H9 (cell line): ENCODE data around the gene SCRN2. TPM values are rescaled to one million over a fixed set of nuclear protein-coding genes. Genes with fewer than 3 reads are reported as not detected.

Experiments used
- DNase-seq: peaks from one replicate; pipeline ENCODE4 v3.0.0-alpha.2; 2017
- H2AFZ ChIP-seq: one replicate; pipeline ENCODE4 v1.6.1; 2013; ENCODE audit warnings: mild to moderate bottlenecking, low read length, control low read depth, moderate library complexity
- H2AK5ac ChIP-seq: 2 replicates; pipeline ENCODE4 v1.6.1; 2013; ENCODE audit warnings: low read length, control low read depth, mixed read lengths; ENCODE audit not compliant: insufficient read length
- H2BK120ac ChIP-seq: one replicate; pipeline ENCODE4 v1.6.1; 2013; ENCODE audit warnings: low read depth, mild to moderate bottlenecking, low read length, control low read depth, inconsistent platforms; ENCODE audit not compliant: poor library complexity, severe bottlenecking
- H2BK12ac ChIP-seq: 2 replicates; pipeline ENCODE4 v1.6.1; 2013; ENCODE audit warnings: low read length, control low read depth, mixed read lengths, low read depth; ENCODE audit not compliant: insufficient read length
- H2BK15ac ChIP-seq: 2 replicates; pipeline ENCODE4 v1.6.1; 2013; ENCODE audit warnings: low read depth, low read length, control low read depth
- H2BK20ac ChIP-seq: one replicate; pipeline ENCODE4 v1.6.1; 2013; ENCODE audit warnings: low read depth, mild to moderate bottlenecking, low read length, control low read depth, inconsistent platforms; ENCODE audit not compliant: poor library complexity, severe bottlenecking
- H2BK5ac ChIP-seq: 2 replicates; pipeline ENCODE4 v1.6.1; 2013; ENCODE audit warnings: low read length, control low read depth, mixed read lengths; ENCODE audit not compliant: insufficient read length
- H3K14ac ChIP-seq: 2 replicates; pipeline ENCODE4 v1.6.1; 2013; ENCODE audit warnings: low read length, control low read depth; ENCODE audit not compliant: insufficient read depth
- H3K18ac ChIP-seq: 2 replicates; pipeline ENCODE4 v1.6.1; 2013; ENCODE audit warnings: low read depth, mild to moderate bottlenecking, mixed read lengths, low read length, control low read depth; ENCODE audit not compliant: insufficient read length
- H3K23ac ChIP-seq: 2 replicates; pipeline ENCODE4 v1.6.1; 2013; ENCODE audit warnings: low read length, control low read depth, mixed read lengths, low read depth; ENCODE audit not compliant: insufficient read length
- H3K23me2 ChIP-seq: 2 replicates; pipeline ENCODE4 v1.6.1; 2013; ENCODE audit warnings: low read depth, mild to moderate bottlenecking, mixed read lengths, low read length, control low read depth; ENCODE audit not compliant: insufficient read length, poor library complexity, severe bottlenecking
- H3K27ac ChIP-seq: 2 replicates; pipeline ENCODE4 v1.5.1; 2013; ENCODE audit warnings: low read length, control low read depth, mixed read lengths, low read depth; ENCODE audit not compliant: insufficient read length
- H3K27me3 ChIP-seq: 2 replicates; pipeline ENCODE4 v1.6.1; 2013; ENCODE audit warnings: low read length, control low read depth, inconsistent platforms; ENCODE audit not compliant: insufficient read depth
- H3K4ac ChIP-seq: 2 replicates; pipeline ENCODE4 v1.6.1; 2013; ENCODE audit warnings: low read depth, mild to moderate bottlenecking, control low read depth, inconsistent platforms, low read length, moderate library complexity
- H3K4me1 ChIP-seq: 2 replicates; pipeline ENCODE4 v1.6.1; 2013; ENCODE audit warnings: low read length, control low read depth, inconsistent platforms; ENCODE audit not compliant: insufficient read depth
- H3K4me2 ChIP-seq: 2 replicates; pipeline ENCODE4 v1.6.1; 2013; ENCODE audit warnings: low read length, control low read depth, mixed read lengths; ENCODE audit not compliant: insufficient read length, insufficient read depth
- H3K56ac ChIP-seq: 2 replicates; pipeline ENCODE4 v1.6.1; 2013; ENCODE audit warnings: low read depth, mild to moderate bottlenecking, mixed read lengths, low read length, control low read depth; ENCODE audit not compliant: insufficient read length
- H3K79me1 ChIP-seq: 2 replicates; pipeline ENCODE4 v1.6.1; 2013; ENCODE audit warnings: low read depth, mild to moderate bottlenecking, moderate library complexity, low read length, control low read depth, inconsistent platforms; ENCODE audit not compliant: insufficient read depth, poor library complexity, severe bottlenecking
- H3K79me2 ChIP-seq: 2 replicates; pipeline ENCODE4 v1.6.1; 2013; ENCODE audit warnings: low read length, control low read depth, inconsistent platforms; ENCODE audit not compliant: insufficient read depth
- H3K9ac ChIP-seq: 2 replicates; pipeline ENCODE4 v1.6.1; 2013; ENCODE audit warnings: low read length, control low read depth, mixed read lengths; ENCODE audit not compliant: insufficient read length; ENCODE audit errors: extremely low read depth
- H3K9me3 ChIP-seq: one replicate; pipeline ENCODE4 v1.6.1; 2013; ENCODE audit warnings: low read depth, low read length, inconsistent platforms; ENCODE audit not compliant: control insufficient read depth
- H3T11ph ChIP-seq: one replicate; pipeline ENCODE4 v1.6.1; 2013; ENCODE audit warnings: mild to moderate bottlenecking, low read length, control low read depth, inconsistent platforms
- H4K20me1 ChIP-seq: one replicate; pipeline ENCODE4 v1.6.1; 2013; ENCODE audit not compliant: control insufficient read depth, insufficient read length, insufficient read depth
- H4K5ac ChIP-seq: 2 replicates; pipeline ENCODE4 v1.6.1; 2013; ENCODE audit warnings: low read depth, mild to moderate bottlenecking, mixed read lengths, low read length, control low read depth; ENCODE audit not compliant: insufficient read length
- H4K8ac ChIP-seq: replicated peaks from 2 replicates; pipeline ENCODE4 v1.6.1; 2013; ENCODE audit warnings: low read length, control low read depth, mixed read lengths, low read depth; ENCODE audit not compliant: insufficient read length
- H4K91ac ChIP-seq: 2 replicates; pipeline ENCODE4 v1.6.1; 2013; ENCODE audit warnings: low read depth, mild to moderate bottlenecking, moderate library complexity, mixed read lengths, low read length, control low read depth; ENCODE audit not compliant: insufficient read length
- H3K27ac Mint-ChIP-seq, 3 experiments: 2 replicates in 2 of 3; 3 replicates in 1 of 3; pipeline ENCODE4 v1.8.0; 2020 to 2021; ENCODE audit warnings: mixed read lengths in 3 of 3, mild to moderate bottlenecking in 1 of 3, moderate library complexity in 1 of 3
- H3K27me3 Mint-ChIP-seq: 2 replicates; pipeline ENCODE4 v1.8.0; 2021; ENCODE audit warnings: low read depth, mild to moderate bottlenecking, moderate library complexity, mixed read lengths
- H3K36me3 Mint-ChIP-seq, 3 experiments: 2 replicates in 2 of 3; 3 replicates in 1 of 3; pipeline ENCODE4 v1.8.0; 2020 to 2021; ENCODE audit warnings: low read depth in 3 of 3, mixed read lengths in 3 of 3; ENCODE audit not compliant: insufficient read depth in 1 of 3
- H3K4me1 Mint-ChIP-seq, 2 experiments: 2 replicates each; pipeline ENCODE4 v1.8.0; 2020; ENCODE audit warnings: mixed read lengths in 2 of 2
- H3K4me3 Mint-ChIP-seq, 2 experiments: 2 replicates in 1 of 2; 3 replicates in 1 of 2; pipeline ENCODE4 v1.8.0; 2020 to 2021; ENCODE audit warnings: mild to moderate bottlenecking in 2 of 2, mixed read lengths in 2 of 2, moderate library complexity in 1 of 2
- H3K9me3 Mint-ChIP-seq, 2 experiments: 2 replicates in 1 of 2; 3 replicates in 1 of 2; pipeline ENCODE4 v1.8.0; 2020; ENCODE audit warnings: mild to moderate bottlenecking in 2 of 2, mixed read lengths in 2 of 2, moderate library complexity in 1 of 2
- WGBS: extraction: QIAGEN DNeasy Blood & Tissue Kit; methylation state at CpG from one replicate; pipeline ENCODE4 v1.1.7; 2013; ENCODE audit warnings: missing lambda C conversion rate, low lambda C conversion rate, mixed read lengths; ENCODE audit not compliant: insufficient read length; ENCODE audit errors: extremely low coverage; 5-methylcytosine and 5-hydroxymethylcytosine counted together
- total RNA-seq: library from RNA; stranded (reverse); gene quantifications from 2 replicates; pipeline ENCODE4 v1.2.1, GENCODE V29; 2021
- TF ChIP-seq, protein P1 (sequence below): fragments of 200-600 bp; sonication (generic); conservative IDR thresholded peaks from 3 replicates; pipeline ENCODE4 v1.8.0; 2021; ENCODE audit warnings: antibody characterized with exemption, mild to moderate bottlenecking

The SCRN2 gene
- total RNA-seq, 1 experiment from 2014 or later, result 34.0 TPM

DNA sequence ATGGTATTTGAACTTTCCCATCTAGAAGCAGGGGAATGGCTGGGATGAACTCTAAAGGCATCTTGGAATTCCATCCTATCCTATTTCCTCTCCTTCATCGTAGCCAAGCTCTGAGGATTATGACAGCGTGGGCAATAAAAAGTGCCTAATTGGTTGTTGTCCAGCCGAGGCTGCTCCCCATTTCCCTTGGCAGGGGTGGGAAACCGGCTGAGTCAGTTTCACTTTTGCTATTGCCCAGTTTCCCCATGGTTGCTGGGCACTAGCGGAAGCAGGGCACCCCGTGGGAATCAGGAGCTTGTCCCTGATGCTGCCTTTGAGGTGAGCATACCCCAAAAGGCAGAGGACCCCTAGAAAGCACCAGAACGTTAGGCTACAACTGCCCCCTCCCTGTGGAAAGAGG, 41.2 kb upstream of the SCRN2 start:
- Histone ChIP-seq H4K91ac (no peak overlapping the region), H3K27me3 (no peaks in the 10 kb centered on the region; the same call in 1 of the 2 replicates), H4K20me1 (no peaks in the 10 kb centered on the region), H3K4ac (no peak overlapping the region), H3K79me1 (no peaks in the 10 kb centered on the region), H3T11ph (no peak overlapping the region), H3K9ac (no peak overlapping the region), H2BK15ac (no peak overlapping the region), H4K5ac (no peak overlapping the region), H2BK5ac (no peak overlapping the region), H3K14ac (no peak overlapping the region; the same call in 1 of the 2 replicates), H3K23me2 (no peaks in the 10 kb centered on the region), H3K79me2 (no peaks in the 10 kb centered on the region), H4K8ac (no peak overlapping the region), H3K9me3 (no peaks in the 10 kb centered on the region), H2AFZ (no peak overlapping the region), H2BK12ac (no peak overlapping the region), H2AK5ac (no peak overlapping the region), H2BK20ac (no peak overlapping the region), H3K4me1 (peaks cover 3% of the 10 kb centered on the region; the same call in 1 of the 2 replicates), H3K4me2 (no peak overlapping the region), H3K23ac (no peak overlapping the region), H3K18ac (no peak overlapping the region), H3K27ac (no peak overlapping the region), H2BK120ac (no peak overlapping the region), H3K56ac (no peak overlapping the region)
- DNase-seq, result no peak
- TF ChIP-seq, protein P1, sequence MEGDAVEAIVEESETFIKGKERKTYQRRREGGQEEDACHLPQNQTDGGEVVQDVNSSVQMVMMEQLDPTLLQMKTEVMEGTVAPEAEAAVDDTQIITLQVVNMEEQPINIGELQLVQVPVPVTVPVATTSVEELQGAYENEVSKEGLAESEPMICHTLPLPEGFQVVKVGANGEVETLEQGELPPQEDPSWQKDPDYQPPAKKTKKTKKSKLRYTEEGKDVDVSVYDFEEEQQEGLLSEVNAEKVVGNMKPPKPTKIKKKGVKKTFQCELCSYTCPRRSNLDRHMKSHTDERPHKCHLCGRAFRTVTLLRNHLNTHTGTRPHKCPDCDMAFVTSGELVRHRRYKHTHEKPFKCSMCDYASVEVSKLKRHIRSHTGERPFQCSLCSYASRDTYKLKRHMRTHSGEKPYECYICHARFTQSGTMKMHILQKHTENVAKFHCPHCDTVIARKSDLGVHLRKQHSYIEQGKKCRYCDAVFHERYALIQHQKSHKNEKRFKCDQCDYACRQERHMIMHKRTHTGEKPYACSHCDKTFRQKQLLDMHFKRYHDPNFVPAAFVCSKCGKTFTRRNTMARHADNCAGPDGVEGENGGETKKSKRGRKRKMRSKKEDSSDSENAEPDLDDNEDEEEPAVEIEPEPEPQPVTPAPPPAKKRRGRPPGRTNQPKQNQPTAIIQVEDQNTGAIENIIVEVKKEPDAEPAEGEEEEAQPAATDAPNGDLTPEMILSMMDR, result no peak
- H3K36me3 Mint-ChIP-seq, result no peaks in the 10 kb centered on the region
- H3K27ac Mint-ChIP-seq, result no peak overlapping the region
- H3K9me3 Mint-ChIP-seq, result no peaks in the 10 kb centered on the region
- H3K27me3 Mint-ChIP-seq, result peaks cover 31% of the 10 kb centered on the region
- peaks cover 27 to 42% of the 10 kb centered on the region in 2 experiments for H3K4me1 Mint-ChIP-seq
- no CpG with 5 or more reads among the region's 7 CpGs for WGBS
- H3K4me3 Mint-ChIP-seq, result no peak overlapping the region
